EL (cell line): ENCODE measurements around the gene PPP2R2C.

Source experiments
- DNase-seq: peaks from one replicate; pipeline ENCODE4 v3.0.0-alpha.2; 2016

PPP2R2C gene

GRCh38 chr4:6278801-6279197, 193.6 kb downstream of the PPP2R2C start:
- no peak for DNase-seq

GRCh38 chr4:6277935-6278800, 194.2 kb downstream of the PPP2R2C start:
- no peak for DNase-seq

DNA sequence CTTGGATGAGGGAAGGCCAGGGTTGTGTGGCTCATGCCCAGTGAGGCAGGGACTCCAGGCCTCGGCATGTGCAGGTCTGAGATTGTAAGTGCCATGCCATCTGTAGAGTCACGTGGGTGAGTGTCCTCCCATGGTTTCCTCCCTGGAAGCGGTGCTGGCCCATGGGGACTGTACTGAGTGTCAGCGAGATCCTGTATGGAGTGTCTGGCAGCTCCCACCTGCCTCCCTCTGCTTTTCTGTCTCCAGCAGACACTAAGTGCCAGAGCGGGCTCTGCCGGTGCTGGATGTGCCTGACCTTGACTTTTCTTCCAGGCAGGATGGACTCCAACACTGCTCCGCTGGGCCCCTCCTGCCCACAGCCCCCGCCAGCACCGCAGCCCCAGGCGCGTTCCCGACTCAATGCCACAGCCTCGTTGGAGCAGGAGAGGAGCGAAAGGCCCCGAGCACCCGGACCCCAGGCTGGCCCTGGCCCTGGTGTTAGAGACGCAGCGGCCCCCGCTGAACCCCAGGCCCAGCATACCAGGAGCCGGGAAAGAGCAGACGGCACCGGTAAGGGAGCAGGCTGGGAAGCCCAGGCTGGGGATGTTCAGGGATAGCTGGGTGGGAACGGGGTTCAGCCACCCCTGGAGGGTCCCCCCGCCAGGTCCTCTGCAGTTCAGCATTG, 195.1 kb downstream of the PPP2R2C start:
- no peak for DNase-seq

GRCh38 chr4:6275898-6276806, 196.3 kb downstream of the PPP2R2C start:
- no peak for DNase-seq

DNA sequence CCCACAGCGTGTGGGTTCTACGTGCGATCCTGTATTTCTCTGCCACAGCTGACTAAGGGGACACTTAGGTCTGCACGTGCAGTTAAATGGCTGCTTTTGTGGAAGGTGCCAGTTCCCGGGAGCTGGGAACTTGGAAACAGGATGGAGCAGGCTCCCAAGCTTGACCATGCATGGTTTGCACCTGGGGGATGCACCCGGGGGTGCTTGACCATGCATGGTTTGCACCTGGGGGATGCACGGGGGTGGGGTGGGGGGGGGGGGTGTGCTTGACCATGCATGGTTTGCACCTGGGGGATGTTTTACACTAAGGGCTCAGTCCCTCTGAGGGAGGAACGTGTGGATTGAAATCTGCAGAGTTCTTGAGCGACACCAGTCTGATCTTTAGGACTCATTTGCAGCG, 197.1 kb downstream of the PPP2R2C start:
- DNase-seq = no peak

DNA sequence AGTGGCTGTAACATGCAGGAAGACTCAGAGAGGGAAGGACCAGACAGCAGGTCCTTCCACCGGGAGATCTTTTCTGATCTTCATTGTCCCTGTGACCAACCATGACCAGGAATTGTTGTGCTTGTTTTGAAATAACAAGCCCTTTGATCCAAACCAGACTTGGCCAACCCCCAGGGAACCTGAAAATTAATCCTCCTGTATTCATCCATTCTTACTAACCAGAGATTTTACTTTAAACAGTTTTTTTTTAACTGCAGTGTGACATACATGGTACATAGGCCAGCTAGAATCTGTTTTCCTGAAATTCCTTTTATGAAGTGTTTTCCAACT, 198.8 kb downstream of the PPP2R2C start:
- no peak for DNase-seq

- peak; percentile 94 for DNase-seq
These were observed 199.4 kb downstream of the PPP2R2C start for GRCh38 chr4:6272863-6273660.

DNA sequence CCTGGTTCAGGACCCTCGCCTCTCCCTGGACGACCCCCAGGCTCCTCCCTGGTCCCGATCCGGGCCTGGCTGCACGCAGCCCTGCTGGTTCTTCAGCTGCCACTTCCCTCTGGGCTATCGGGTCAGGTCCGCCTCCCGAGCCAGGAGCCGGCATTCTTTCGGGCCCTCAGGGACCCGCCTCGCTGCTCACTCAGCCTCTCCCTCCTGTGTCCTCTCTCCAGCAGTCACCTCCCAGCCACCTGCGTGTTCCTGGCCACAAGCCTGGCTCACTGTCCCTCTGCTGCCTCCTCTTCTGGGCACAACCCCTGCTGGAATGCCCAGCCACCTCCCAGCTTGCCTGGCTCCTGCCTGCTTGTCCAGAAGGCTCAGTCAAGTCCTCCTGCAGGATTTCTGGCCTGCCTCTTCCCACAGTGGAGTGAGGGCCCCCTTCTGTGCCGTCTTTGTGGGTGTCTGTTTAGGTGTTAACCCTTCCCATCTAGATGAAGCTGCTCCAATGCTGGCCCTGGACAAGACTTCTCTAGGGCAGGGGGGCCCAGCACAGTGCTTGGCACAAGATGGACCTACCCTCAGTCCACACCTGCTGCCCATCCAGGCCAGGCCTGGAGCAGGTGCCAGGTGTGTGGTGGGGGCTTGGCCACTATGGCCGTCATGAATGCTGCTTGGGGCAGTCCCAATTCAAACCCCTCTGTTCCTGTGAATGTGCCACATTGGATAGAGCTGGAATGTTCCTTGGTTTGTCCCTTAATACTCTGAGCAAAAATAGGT, 200.5 kb downstream of the PPP2R2C start:
- no peak for DNase-seq

DNA sequence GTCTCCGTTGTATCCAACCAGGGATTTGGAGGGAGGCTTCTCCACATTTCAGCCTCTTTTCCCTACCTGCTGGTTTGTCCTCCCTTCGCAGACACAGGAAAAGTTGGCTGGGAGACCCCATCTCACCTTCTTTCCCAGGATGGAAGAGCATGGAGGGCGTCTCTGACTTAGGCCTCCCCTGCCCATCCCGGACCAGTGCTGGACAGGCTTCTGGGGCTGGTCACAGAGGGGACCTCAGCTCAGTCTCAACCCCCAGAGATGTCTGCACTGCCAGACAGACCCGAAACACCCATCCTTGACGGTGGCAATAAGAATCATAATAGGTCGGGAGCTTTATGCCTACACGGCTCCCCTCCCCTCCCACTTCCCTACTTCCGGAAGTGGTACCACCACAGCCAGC, 201.2 kb downstream of the PPP2R2C start:
- DNase-seq = no peak

DNA sequence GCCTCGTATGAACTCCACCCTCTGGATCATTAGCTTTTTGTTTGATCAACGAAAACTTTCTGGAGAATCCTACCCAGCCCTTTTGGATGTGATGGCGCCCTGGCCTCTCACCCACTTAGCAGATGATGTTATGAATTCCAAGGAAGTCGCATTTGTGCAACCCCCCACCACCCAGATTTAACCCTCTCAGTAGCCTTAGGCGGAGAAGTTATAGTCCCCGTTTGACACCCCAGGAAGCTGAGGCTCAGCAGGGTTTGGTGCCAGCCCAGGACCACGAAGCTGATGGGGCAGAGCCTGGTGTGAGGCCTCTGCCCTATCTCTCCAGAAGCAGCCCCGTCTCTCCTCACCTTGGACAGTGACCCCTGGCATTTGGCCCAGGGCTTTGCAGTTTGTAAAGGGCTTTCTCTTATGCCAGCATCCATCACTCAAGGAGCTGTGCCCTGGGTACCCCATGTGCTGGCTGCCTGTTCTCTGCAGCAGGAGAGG, 201.7 kb downstream of the PPP2R2C start:
- DNase-seq = peak; percentile 14
